Stimulated activated naive B cell treated with anti-CD40 and anti-IgM and Interleukin-4, amounts not matched to agents 10 μg/mL and 1 μg/mL and 100 μg/mL, for 72 hours (primary cell): ENCODE measurements around the gene SSX2IP.
A peak's percentile ranks its signal among the peaks of the same experiment; 100 is the strongest.
"Not testable (repeated sequence)": the region's sequence is repeated elsewhere in the genome, so short reads cannot be mapped to it uniquely, and the experiment has no call there.

Experiments used
- ATAC-seq, 2 donors: fragments of 150-1000 bp; cut with Tn5 transposase; replicated peaks; 2 replicates each; pipeline ENCODE4 v1.10.0; 2021; ENCODE audit warnings: moderate library complexity in 1 of 2
- DNase-seq: peaks from one replicate; pipeline ENCODE4 v3.0.0; 2021
- H3K27ac Mint-ChIP-seq: one replicate; pipeline ENCODE4 v1.8.0; 2022; ENCODE audit warnings: mild to moderate bottlenecking, mixed read lengths
- H3K27me3 Mint-ChIP-seq, 2 donors: one replicate each; pipeline ENCODE4 v1.8.0; 2022; ENCODE audit warnings: mixed read lengths in 2 of 2
- H3K36me3 Mint-ChIP-seq, 2 donors: one replicate each; pipeline ENCODE4 v1.8.0; 2022; ENCODE audit warnings: mixed read lengths in 2 of 2, mild to moderate bottlenecking in 1 of 2
- H3K4me1 Mint-ChIP-seq, 2 donors: one replicate each; pipeline ENCODE4 v1.8.0; 2022; ENCODE audit warnings: mixed read lengths in 2 of 2, mild to moderate bottlenecking in 1 of 2
- H3K4me3 Mint-ChIP-seq, 2 donors: one replicate each; pipeline ENCODE4 v1.8.0; 2022; ENCODE audit warnings: mild to moderate bottlenecking in 2 of 2, mixed read lengths in 2 of 2, moderate library complexity in 1 of 2
- H3K9me3 Mint-ChIP-seq, 2 donors: one replicate each; pipeline ENCODE4 v1.8.0; 2022; ENCODE audit warnings: mixed read lengths in 2 of 2, mild to moderate bottlenecking in 1 of 2

Gene SSX2IP

DNA sequence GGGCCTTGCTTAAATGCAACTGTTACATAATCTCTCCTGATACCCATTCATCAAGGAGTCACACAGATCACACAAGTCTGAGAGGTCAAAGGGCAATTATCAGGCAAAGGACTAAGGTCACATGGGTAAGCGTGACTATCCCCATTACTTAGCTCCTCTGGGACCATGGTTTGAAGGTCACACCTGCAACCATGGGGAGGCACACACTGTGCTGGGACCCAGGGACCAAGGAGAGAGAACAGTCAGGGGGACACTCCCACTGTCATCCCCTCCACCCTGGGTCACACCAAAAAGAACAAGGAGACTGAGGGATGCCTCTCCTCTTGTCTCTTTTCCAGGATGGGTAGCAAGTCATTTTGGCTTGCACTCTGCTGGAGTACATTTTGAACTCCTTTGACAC, 85.1 kb downstream of the SSX2IP start:
- no peak overlapping the region for H3K27ac Mint-ChIP-seq
- peaks cover 17 to 28% of the 10 kb centered on the region in 2 donors for H3K9me3 Mint-ChIP-seq
- no peak for DNase-seq
- no peak overlapping the region for H3K4me3 Mint-ChIP-seq
- peaks cover 23 to 29% of the 10 kb centered on the region in 2 donors for H3K36me3 Mint-ChIP-seq
- peaks cover 7 to 19% of the 10 kb centered on the region in 2 donors for H3K27me3 Mint-ChIP-seq
- ATAC-seq, result no peak
- H3K4me1 Mint-ChIP-seq, result peaks cover 0 to 4% of the 10 kb centered on the region in 2 donors

DNA sequence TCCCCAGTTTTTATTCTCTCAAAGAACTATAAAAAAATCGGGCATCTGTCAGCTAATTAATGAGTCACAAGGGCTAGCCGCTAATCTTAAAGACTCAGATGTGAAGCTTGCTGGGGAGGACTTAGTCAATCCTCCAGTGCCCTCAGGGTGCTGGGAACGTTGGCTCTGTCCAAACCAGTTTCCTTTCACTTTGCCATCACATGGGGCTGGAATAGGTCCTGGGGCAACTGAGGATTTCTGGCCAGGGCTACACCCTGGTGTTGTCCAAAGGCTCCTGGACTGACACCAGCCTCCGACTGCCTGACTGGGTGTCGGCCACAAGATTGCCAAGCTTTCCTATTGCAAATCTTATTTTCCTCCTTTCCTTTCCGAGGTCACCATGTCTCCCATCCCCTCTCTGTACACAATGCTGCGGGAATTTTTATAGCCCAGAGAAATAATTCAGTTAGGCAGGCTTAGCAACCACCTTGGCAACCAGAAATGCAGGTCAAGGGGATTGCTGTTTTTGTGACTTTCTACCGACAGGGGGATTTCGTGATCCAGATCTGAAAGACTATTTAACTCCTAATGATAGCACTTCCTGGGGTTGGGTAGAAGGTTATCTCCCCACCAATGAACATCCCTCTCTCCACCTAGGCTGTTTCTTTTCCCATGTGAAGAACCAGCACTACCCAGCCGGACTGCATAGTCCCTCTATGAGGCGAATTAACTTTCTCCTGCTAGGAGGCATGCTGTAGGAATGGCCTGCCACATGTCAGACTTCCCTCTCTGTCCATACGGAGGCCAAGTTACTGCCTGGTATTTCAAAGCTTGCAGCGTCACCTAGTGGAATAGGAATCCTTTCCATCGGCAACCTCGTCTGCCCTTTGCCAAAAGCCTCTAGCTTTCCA, 86.1 kb downstream of the SSX2IP start:
- Mint-ChIP-seq H3K9me3 (peaks cover 21 to 30% of the 10 kb centered on the region in 2 donors), H3K27ac (no peak overlapping the region), H3K36me3 (peaks cover 23 to 33% of the 10 kb centered on the region in 2 donors), H3K4me1 (peaks cover 9 to 10% of the 10 kb centered on the region in 2 donors), H3K27me3 (peaks cover 7 to 19% of the 10 kb centered on the region in 2 donors), H3K4me3 (no peak overlapping the region)
- DNase-seq (no peak), ATAC-seq (no peak)

- H3K36me3 Mint-ChIP-seq, result peaks cover 23 to 33% of the 10 kb centered on the region in 2 donors
- DNase-seq, result no peak
- ATAC-seq, result no peak
- H3K9me3 Mint-ChIP-seq, result peaks cover 21 to 30% of the 10 kb centered on the region in 2 donors
- peaks cover 18% of the 10 kb centered on the region in 2 donors for H3K4me1 Mint-ChIP-seq
- no peak overlapping the region for H3K27ac Mint-ChIP-seq
- H3K4me3 Mint-ChIP-seq, result no peak overlapping the region
- H3K27me3 Mint-ChIP-seq, result peaks cover 7 to 19% of the 10 kb centered on the region in 2 donors
These were observed 87.0 kb downstream of the SSX2IP start for GRCh38 chr1:84603223-84603622.

GRCh38 chr1:84600796-84601195, 89.5 kb downstream of the SSX2IP start:
- Mint-ChIP-seq H3K27ac (peak overlapping the region; percentile 48), H3K36me3 (peaks cover 16 to 25% of the 10 kb centered on the region in 2 donors), H3K9me3 (peaks cover 13 to 21% of the 10 kb centered on the region in 2 donors), H3K27me3 (peaks cover 4 to 12% of the 10 kb centered on the region in 2 donors), H3K4me1 (peaks cover 20 to 22% of the 10 kb centered on the region in 2 donors), H3K4me3 (no peak overlapping the region)
- no peak for DNase-seq
- no peak for ATAC-seq

- Mint-ChIP-seq H3K9me3 (peaks cover 9 to 13% of the 10 kb centered on the region in 2 donors), H3K4me1 (peaks cover 20 to 22% of the 10 kb centered on the region in 2 donors), H3K27ac (peak overlapping the region; percentile 94), H3K4me3 (peak overlapping the region; percentile 37 to 65), H3K27me3 (peaks cover 0 to 8% of the 10 kb centered on the region in 2 donors), H3K36me3 (peaks cover 6 to 9% of the 10 kb centered on the region in 2 donors)
- peak; percentile 85 to 86 for ATAC-seq
- DNase-seq, result no peak
These were observed 91.2 kb downstream of the SSX2IP start for GRCh38 chr1:84598846-84599741.

- peaks cover 0 to 10% of the 10 kb centered on the region in 2 donors for H3K27me3 Mint-ChIP-seq
- H3K4me3 Mint-ChIP-seq, result peak overlapping the region in 1 of 2 donors; percentile 49
- H3K27ac Mint-ChIP-seq, result peak overlapping the region; percentile 94
- peaks cover 10 to 12% of the 10 kb centered on the region in 2 donors for H3K9me3 Mint-ChIP-seq
- H3K36me3 Mint-ChIP-seq, result peaks cover 5 to 8% of the 10 kb centered on the region in 2 donors
- peaks cover 20 to 22% of the 10 kb centered on the region in 2 donors for H3K4me1 Mint-ChIP-seq
- ATAC-seq (no peak), DNase-seq (no peak)
These were observed 91.8 kb downstream of the SSX2IP start for GRCh38 chr1:84598418-84598817.

GRCh38 chr1:84597011-84597410, 93.2 kb downstream of the SSX2IP start:
- peaks cover 15 to 16% of the 10 kb centered on the region in 2 donors for H3K9me3 Mint-ChIP-seq

DNA sequence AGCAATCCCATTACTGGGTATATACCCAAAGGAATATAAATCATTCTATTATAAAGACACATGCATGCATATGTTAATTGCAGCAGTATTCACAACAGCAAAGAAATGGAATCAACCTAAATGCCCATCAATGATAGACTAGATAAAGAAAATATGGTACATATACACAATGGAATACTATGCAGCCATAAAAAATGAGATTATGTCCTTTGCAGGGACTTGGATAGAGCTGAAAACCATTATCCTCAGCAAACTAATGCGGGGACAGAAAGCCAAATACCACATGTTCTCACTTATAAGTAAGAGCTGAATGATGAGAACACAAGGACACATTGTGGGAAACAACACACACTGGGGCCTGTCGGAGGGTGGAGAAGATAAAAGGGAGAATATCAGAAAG, 95.3 kb downstream of the SSX2IP start:
- not testable (repeated sequence) for H3K27ac Mint-ChIP-seq, H3K36me3 Mint-ChIP-seq, H3K4me3 Mint-ChIP-seq, DNase-seq, ATAC-seq
- Mint-ChIP-seq H3K9me3 (peaks cover 14 to 19% of the 10 kb centered on the region in 2 donors), H3K4me1 (peaks cover 16 to 21% of the 10 kb centered on the region in 2 donors), H3K27me3 (peaks cover 7 to 34% of the 10 kb centered on the region in 2 donors)

More at GRCh38 chr1:84597011-84597410, 93.2 kb downstream of the SSX2IP start:
- Mint-ChIP-seq H3K27me3 (peaks cover 0 to 16% of the 10 kb centered on the region in 2 donors), H3K36me3 (peaks cover 5 to 8% of the 10 kb centered on the region in 2 donors), H3K4me1 (peaks cover 20 to 22% of the 10 kb centered on the region in 2 donors), H3K27ac (no peak overlapping the region), H3K4me3 (no peak overlapping the region)
- DNase-seq (no peak), ATAC-seq (no peak)
